NCI-H1105 treated with DMSO at 0.1 percent for 48 hours (cell line): ENCODE measurements around the gene FYB1.
A peak's percentile ranks its signal among the peaks of the same experiment; 100 is the strongest.

Experiments
- DNase-seq: peaks from one replicate; lab custom pipeline; 2025; lab: John Stamatoyannopoulos, UW

The FYB1 gene

DNA sequence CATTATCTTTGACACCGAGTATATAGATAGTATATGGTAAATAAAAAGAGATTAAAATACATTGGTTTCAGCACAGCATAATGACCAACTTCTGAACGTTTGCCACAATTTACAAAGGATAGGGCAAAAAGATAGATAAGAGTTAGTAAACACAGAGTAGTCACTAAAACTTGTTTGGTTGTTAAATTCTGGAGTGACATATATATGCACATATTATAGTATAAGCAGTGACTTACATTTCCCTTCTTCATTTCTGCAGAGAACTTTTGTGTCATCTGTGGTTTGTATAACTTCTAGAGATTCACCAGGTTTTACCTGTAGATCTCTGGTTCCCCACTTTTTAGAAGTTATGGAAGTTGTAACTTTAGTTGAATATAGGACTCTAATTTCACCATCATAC is 100.7 kb downstream of the FYB1 start:
- no peak for DNase-seq

DNA sequence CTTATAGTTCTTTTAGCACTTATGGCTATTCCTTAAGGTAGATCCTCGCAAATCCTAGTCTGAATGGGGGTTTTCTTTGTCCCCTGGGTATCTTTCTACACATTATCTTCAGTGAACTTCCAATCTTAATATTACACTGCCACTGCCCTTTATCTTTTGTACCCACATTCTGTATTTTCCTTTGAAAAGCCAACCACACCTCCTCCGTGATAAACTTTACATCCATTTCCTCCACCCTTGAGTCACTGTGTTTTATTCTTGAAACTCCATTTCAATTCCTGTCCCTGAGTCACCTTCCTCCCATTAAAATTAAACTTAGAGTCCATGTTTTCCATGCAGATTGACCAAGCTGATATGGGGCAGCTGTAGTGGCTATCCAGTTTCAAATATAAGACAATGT is 102.0 kb downstream of the FYB1 start:
- DNase-seq = no peak

DNA sequence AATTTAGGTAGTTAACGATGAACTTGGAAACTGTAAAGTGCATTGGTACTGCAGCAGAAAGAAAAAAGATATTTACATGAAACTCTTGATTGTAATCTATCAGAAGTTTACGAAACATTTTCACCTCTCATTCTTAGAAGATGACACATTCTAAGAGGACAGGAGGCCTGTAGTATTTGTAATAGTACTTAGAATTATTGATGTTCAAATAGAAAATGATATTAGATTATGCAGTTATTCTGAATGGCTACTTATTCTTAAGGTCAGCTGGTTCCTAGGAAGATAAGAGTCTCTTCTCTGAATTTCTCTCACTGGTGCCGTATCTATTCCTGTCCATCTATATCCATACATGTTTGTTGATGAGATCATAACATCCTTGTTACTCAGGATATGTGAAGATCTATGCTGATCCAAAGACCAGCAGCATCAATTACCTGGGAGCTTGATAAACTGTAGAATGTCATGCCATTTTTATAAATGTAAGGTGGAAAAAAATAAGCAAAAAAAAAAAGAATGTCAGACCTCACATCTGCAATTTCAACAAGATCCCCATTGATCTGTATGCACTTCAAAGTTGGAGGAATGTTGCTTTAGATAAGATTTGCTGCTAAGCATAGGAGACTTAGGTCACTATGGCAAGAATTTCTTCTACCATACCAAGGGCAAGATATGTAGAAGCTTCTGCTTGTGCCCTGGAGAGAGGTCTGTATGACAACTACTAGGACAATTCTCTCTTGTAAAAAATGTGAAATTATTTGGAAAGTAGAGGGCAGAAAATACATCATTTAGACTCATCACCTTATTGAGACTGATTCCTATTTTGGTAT is 102.8 kb downstream of the FYB1 start:
- DNase-seq = no peak

- DNase-seq = no peak
Observed at GRCh38 chr5:39115644-39116343, 103.6 kb downstream of the FYB1 start.

GRCh38 chr5:39114155-39114554 is 105.2 kb downstream of the FYB1 start:
- DNase-seq = no peak

- no peak for DNase-seq
Observed at GRCh38 chr5:39113354-39113953, 105.9 kb downstream of the FYB1 start.

GRCh38 chr5:39109606-39110005 is 109.8 kb downstream of the FYB1 start:
- DNase-seq = no peak

DNA sequence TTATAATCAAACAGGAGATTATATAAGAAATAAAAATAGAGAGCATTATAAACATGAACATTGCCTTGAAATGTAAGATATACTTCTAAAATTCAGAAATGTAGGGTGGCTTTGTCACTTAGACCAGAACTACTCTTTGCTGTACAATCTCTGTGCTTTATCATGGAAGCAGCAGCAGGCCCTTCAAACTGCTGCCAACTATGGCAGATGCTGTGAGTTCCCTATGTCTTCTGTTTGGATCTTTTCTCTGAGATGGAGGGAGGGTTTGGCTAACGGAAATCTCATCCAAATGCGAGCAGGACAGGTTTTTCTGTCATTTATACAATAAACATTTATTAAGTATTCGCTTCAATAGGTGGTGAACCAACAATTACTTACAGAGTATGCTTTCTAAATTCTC is 110.4 kb downstream of the FYB1 start:
- no peak for DNase-seq

GRCh38 chr5:39107350-39107749 is 112.0 kb downstream of the FYB1 start:
- DNase-seq = no peak

GRCh38 chr5:39106322-39106721 is 113.0 kb downstream of the FYB1 start:
- DNase-seq = no peak

DNA sequence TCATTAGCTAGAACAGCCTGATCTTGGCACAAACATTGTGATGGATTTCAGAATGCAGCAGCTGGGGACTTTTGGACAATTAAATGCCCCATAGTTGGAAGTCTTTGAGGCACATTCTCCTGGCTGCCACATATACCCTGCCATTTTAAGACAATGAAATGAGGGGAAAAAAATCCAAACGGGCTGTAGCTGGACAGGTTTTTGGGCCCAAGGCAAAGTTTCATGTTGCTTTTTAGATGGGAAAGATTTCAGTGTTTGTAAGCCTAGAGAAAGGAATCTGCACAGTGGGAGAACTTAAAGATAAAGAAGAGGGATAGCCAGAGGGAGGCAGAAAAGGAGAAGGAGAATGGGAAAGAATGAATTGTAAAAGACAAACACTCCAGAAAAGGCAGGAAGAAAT is 115.1 kb downstream of the FYB1 start:
- DNase-seq = no peak

GRCh38 chr5:39102684-39103155 is 116.6 kb downstream of the FYB1 start:
- DNase-seq = no peak

DNA sequence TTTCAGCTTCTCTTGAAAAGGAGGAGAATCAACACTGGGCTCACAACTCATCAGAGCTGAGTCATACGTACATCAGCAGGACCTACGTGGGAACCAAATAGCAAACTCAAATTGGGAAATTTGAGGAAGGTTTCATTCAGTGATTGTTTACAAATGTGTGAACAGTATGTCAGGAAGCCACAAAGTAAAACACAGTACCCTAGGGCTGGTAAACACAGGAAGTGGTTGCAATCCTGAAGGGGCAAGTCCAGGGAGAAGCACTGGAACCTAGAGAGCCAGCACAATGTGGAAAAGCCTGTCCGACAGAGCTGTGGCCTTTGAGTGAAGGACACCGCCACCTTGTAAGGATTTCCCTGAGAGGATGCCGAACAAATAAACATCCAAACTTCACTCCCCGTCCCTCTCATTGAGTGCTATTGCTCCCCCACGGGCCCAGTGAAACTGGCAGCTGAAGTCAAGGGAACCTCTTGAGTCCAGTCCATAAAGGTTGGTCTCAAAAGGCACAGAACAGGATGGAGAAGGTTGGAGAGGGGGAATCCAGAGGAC is 118.4 kb downstream of the FYB1 start:
- DNase-seq = no peak

DNA sequence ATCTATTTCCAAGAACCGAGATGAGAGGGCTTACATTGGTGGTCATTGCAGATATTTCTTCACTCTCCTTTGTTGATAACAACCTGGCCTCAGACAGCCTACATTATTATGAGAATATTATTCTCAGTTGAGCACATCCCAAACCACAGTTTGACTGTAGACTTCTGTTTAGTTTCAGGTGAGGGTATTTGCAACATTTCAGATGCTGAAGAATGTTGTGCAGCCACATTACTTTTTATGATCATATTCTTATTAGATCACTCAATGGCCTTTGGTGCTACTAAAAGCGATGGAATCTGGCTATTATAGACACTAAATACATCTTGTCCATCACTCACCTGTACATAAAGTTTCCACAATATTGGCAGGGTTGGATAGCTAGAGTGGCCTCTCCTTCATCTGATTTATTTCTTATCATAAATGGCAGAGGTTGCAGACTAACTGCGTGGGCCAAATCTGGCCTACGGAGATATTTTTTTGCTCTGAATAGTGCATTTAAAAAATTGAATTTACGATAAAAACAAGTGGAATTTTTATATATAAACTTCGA is 119.0 kb downstream of the FYB1 start:
- DNase-seq = no peak

DNA sequence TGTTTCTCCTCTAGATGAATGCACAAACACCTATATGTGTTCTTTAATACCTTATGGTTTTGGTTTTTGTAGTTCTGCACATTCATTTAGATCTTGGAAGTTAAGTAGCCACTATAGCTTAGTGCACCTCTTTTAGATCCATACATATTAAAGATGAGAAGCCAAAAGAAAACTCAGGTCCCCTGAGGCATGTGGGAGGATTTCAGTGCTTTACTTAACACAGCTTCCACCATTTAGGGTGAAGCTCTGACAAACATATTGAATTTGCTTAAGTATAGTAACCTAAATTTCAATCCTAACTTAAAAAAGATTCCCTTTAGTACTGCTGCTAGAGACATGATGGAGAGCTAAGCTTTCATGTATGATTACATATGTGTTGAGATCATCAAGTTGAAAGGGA is 119.5 kb downstream of the FYB1 start:
- DNase-seq = no peak

DNA sequence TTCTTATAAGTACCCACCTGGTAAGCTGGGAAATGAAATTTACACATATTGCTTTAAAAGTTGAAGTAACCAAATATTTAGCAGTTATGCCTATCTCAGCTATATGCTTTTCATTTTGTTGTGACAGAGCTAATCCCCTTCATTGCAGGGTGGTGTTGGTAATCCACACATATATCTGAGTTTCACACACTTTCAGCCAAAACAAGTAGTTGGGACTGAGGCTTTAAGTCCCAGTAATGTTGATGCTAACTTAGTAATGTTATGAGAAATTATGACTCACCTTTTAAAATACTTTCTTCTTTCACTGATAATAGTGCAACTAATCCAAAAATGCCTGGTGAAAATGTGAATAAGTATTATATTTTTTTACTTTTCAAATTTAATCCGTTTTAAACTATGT is 126.0 kb downstream of the FYB1 start:
- no peak for DNase-seq

DNA sequence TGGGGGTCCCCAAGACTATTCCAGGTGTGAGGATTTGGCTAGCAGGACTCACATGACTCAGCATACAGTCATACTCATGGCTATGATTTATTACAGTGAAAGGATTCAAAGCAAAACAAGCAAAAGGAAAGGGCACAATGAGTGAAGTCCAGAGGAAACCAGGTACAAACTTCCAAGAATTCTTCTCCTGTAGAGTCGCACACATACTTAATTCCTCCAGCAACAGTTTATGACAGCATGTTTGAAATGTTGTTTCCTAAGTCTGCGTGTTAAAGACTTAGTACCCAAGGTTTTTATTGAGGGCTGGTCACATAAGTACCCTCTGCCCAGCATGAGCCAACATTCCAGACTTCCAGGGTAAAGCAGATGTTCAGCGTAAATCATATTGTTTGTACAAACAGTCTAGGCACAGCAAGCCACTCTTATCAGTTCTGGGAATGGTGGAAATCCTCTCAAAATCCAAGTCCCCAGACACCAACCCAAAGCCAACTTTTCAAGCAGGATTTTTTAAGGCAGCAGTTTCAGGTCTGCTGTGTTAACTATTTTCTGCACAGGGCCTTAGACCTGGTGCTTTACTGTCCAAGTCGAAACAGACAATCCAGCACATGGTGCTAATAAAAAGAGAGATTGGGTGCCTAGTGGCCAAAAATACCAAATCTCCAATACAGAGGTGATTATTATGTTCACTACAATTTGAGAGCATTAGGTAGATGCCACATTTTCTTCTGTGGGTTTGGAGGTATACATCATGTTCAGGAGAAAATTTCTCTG is 126.6 kb downstream of the FYB1 start:
- no peak for DNase-seq

DNA sequence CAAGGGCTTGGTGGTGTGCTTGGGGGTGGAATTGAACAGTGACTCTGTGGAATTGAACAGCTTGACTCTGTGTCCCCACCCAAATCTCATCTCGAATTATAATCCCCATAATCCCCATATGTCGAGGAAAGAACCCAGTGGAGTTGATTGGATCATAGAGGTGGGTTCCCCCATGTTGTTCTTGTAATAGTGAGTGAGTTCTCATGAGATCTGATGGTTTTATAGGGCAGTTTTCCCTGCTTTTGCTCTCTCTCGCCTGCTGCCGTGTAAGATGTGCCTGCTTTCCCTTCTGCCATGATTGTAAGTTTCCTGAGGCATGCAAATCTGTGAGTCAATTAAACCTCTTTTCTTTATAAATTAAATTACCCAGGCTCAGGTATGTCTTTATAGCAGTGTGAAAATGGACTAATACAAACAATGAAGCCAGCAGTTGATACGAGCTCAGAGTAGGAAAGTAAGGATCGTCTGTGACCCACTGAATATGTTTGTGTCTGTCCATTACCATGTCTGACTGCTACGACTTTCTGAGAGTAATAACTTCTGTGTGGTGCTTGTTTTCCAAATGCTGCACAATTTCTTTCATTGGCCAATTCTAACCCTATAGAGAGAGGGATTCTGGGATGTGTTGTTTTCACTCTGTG is 127.3 kb downstream of the FYB1 start:
- DNase-seq = no peak

GRCh38 chr5:39083968-39084367 is 135.4 kb downstream of the FYB1 start:
- no peak for DNase-seq

- no peak for DNase-seq
Observed at GRCh38 chr5:39082995-39083394, 136.4 kb downstream of the FYB1 start.

- peak; percentile 41 for DNase-seq
Observed at GRCh38 chr5:39080597-39081204, 138.7 kb downstream of the FYB1 start.
